Embryonic facial prominence (tissue), 1 donor: ENCODE data around the gene DNAJC9.

Experiments used
- DNase-seq: peaks from one replicate; pipeline ENCODE4 v3.0.0-alpha.2; 2016; ENCODE audit errors: extremely low spot score

The DNAJC9 gene

DNA sequence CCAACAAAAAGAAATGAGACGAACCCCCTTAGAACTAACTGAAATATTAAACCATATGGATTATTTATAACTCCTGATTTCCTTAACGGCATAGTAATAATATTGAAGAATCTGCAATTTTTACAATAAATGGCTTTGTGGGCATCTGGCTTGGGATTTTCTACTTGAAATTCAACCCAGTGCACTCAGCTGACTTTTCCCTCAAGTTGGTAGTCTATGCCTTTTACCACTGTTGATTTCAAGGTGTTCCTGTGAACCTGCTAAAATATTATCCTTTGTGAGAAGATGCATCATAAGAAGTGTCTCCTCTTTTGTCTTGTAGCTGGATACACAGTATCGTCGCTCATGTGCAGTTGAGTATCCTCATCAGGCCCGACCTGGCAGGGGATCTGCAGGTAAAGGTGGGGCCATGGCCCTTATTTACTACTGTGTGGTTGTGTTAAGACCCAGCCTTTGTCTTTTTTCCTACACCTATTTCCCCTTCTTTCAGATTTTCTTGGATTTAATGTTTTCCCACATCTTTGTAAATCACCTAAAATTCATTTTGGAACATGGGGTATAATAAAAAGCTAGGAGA lies 8.0 kb downstream of the DNAJC9 start:
- DNase-seq = no peak

DNA sequence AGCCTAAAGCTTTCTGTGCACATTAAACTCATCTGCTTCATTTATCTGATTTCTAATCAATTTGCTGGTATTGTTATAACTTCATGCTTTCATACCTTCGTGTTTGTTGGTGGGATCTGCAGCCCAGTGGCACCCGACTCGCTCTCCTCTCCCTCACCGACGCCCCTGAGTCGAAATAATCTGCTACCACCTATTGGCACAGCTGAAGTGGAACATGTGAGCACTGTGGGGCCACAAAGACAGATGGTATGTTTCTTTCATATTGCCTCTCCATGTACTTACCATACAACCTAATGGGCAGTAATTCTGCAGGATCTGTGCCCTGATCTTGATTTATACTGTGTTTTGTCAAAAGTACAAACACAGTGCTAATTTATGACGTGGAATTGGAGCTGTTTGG lies 12.4 kb downstream of the DNAJC9 start:
- DNase-seq = no peak

DNA sequence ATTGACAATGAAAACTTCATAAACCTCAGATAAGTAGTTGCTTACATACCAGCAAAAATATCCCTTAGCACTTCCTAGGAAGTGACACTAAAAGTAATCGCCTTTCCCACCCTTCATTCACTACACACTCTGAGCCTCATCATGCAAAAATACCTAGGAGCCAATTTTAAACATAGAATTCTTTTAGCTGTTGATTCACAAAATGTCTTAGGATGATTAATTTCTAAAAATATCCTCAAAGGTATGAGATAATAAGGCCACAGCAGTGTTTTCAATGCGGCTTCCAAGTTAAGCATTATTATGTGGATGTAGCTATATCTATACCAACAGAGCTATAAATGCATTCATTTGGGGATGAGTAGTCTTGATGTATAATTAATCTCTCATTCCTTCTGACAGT lies 13.2 kb downstream of the DNAJC9 start:
- no peak for DNase-seq

DNA sequence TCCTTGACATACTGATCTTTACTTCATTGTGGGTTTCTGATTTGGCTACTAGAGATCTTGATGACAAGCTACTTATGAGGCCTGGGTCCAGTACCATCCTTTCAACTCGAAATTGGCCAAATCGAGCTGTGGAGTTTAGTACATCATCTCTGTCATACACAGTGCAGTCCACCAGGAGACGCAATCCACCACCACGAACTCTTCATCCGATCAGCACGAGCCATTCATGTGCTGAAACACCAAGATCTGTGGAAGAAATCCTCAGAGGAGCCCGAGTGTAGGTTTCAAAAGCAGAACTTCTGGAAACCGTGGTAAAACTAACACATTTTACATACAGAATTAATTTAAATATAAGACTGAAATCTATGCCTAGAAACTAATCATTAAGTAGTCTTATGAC lies 14.2 kb downstream of the DNAJC9 start:
- no peak for DNase-seq

DNA sequence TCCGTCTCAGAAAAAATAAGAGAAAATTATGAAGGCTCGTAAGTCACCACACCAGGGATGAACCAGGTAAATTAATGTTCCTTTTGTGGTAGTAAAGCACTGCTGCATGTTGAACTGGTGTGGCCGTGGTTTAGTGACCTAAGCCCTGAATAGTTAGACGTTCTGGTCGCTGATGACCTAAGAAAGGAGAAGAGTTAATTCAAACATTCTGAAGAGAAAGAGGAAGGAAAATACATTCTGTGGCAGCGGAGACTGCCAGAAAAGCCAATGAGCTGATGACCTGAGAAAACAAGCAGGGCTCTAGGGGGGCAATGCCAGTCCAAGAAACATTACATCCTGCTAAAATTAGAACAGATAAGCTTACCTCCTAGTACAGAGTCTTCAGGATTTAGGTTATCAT lies 17.5 kb downstream of the DNAJC9 start:
- no peak for DNase-seq

DNA sequence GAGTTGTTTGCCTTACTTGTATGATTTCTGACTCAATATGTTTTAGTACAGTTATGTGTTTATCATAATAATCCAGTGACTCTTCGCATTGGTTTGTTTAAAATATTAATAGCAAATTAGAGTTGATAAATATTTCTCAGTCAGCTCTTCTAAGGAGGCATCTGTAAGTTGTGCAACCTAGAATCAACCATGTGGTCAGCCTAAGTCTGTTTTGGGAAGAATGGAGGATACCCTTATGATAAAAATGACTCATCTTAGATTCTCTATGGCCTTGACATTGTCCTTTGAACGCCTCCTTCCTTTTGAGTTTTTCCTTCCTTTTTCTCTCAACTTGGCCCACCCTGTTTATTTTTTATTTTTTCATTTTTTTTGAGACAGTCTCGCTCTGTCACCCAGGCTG lies 18.8 kb downstream of the DNAJC9 start:
- DNase-seq = no peak

DNA sequence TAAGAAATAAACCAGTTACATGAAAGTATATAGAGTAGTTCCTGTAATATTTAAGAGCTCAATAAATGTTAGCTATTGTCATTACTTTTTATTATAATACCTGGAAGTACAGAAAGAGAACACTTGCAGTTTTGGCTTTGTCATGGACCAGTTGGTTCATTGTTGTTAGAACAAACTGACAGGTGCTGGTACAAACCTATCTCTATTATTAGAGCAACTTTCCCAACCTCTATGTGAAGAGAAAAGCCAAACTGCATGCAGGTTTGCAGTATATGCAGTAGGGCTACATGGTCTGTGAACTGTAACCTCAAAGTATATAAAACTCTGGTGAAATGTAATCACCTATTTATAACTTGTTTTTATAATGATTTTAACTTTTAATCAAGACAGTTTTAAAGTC lies 20.4 kb downstream of the DNAJC9 start:
- no peak for DNase-seq

DNA sequence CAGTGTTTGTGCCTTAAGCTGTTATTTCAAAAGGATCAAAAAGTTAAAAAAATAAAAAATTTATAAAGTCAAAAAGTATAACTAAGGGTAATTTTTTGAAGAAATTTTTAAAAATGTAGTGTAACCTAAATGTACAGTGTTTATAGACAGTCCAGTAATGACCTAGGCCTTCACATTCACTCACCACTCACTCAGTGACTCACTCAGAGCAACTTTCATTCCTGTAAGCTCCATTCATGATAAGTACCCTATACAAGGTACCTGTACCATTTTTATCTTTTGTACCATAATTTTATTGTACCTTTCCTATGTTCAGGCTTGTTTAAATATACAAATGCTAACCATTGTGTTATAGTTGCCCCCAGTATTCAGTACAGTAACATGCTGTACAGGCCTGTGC lies 21.5 kb downstream of the DNAJC9 start:
- DNase-seq = no peak

DNA sequence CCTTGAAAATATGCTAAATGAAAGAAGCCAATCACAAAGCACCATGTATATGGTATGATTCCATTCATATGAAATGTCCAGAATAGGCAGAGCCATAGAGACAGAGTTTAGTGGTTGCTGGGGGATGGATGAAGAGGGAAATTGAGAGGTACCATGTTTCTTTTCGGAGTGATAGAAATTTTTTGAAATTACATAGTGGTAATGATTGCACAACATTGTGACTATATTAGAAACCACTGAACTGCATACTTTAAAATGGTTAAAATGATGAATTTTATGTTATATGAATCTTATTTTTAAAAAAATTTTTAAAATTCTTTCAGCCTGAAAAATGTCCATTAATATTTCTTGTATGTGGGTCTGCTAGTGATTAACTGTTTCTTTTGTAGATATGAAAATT lies 26.1 kb downstream of the DNAJC9 start:
- no peak for DNase-seq

DNA sequence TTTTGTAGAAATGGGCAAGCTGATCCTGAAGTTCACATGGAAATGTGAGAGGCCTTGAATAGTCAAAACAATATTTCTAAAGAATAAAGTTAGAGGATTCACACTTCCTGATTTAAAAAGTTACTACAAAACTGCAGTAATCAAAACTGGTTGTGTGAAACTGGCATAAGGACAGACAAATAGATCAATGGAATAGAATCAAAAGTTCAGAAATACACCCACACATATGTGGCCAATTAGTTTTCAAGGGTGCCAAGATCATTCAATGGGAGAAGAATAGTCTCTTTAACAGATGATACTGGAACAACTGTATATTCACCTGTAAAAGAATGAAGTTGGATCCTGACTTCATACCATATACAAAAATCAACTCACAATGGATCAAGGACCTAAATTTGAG lies 27.7 kb downstream of the DNAJC9 start:
- no peak for DNase-seq

DNA sequence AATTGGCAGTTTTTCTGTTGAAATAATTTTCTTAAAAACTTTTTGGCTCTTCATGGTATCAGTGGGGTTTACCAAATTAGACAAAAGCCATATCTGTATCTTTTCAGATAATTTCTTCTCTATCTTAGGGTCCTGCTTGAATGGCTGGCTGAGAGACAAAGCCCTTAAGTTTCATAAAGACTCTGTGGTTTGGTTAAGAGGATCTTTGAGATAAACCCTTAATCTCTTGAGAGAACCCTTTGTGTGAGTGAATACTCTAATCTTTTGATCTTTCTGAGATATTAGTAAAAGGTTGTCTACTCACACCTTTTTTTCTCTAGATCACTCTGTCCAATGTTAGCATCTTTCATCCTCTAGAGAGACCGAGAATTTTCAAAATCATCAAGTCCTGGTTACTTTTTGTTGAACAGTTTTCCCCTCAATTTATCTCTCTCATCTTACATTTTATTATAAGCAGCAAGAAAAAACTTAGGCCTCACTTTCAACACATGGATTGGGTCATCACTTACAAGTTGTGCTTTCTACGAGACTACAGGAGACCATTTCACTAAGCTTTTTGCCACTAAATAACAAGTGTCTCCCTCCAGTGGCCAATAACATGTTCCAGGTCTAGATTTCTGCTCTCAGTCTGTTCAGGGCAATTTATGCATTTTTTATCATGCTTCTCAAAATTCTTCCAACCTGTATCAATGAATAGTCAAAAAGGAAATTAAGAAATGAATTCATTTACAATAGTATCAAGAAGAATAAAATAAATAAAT lies 28.4 kb downstream of the DNAJC9 start:
- DNase-seq = no peak

DNA sequence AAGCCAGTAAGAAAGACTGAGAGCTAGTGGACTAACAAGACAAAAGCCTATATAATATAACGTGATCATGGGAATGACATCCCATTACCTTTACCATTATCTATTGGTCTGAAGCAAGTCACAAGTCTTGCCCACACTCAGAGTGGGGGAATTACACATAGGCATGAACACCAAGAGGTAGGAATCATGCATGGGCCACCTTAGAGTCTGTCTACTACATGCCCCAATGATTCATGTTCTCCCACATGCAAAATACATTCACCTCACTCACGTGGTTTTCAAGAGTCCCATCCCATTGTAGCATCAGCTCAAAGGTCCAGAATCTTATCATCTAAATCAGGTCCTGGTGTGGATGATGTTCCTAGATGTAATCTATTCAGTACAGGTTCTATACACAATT lies 29.4 kb downstream of the DNAJC9 start:
- DNase-seq = no peak

DNA sequence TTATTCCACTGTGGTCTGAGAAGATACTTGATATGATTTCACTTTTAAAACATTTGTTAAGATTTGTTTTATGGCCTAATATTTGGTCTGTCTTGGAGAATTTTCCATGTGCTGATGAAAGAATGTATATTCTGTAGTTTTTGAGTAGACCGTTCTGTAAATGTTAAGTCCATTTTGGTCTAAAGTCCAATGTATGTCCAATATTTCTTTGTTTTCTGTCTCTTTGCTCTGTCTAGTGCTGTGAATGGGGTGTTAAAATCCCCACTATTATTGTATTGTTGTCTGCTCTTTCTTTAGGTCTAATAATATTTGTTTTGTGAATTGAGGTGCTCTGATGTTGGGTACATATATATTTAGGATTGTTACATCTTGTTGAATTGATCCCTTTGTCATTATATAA lies 31.3 kb downstream of the DNAJC9 start:
- no peak for DNase-seq

DNA sequence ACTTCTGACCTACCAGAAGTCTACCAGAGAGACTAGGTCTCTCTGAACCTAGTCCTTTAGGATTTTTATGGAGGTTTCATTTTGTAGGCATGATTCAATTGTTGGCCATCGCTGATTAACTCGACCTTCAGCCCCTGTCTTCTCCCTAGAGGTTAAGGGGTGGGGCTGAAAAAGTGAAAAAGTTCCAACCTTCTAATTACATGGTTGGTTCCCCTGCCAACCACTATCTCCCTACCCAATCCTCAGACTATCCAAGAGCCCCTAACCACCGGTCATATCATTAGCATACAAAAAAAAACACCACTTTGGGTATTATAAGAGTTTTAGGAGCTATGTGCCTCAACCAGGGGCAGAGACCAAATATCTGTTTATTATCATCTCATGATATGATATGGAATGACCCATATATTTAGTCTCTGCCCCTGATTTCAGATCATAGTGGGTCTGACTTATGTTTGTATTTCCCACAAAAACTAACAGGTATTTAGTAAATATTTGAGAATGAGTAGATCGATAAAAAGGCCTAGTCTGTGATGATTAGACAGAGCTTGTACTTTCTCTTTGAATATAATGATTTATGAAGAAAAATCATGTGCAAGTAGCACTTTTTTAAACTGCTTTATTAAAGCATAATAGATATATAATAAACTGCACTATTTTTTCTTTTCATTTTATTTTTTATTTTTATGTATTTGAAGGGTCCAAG lies 35.8 kb downstream of the DNAJC9 start:
- DNase-seq = no peak

DNA sequence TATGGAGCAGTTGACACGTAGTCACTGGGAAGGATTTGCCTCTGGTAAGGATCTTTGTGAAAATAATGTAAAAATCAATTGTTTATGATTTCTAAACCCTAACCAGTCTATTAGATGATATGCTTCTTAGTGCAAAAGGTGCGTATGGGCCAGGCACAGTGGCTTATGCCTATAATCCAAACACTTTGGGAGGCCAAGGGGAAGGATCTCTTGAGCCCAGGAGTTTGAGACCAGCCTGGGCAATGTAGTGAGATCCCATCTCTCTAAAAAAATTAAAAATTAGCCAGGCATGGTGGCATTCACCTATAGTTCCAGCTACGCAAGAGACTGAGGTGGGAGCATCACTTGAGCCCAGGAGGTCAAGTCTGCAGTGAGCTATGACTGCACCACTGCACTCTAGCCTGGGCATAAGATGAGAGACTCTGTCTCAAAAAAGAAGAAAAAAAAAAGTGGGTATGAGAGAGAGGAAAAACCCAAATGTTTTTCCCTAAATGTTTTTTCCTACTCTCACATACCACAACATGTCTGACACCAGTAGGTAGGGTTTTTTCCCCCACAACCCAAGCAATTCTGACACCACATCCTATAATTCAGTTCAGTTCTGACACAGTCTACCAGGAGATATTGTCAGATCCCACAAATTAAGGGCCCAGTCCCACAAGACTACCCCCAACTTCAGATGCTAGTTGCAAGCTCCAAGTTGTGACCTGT lies 36.5 kb downstream of the DNAJC9 start:
- no peak for DNase-seq

DNA sequence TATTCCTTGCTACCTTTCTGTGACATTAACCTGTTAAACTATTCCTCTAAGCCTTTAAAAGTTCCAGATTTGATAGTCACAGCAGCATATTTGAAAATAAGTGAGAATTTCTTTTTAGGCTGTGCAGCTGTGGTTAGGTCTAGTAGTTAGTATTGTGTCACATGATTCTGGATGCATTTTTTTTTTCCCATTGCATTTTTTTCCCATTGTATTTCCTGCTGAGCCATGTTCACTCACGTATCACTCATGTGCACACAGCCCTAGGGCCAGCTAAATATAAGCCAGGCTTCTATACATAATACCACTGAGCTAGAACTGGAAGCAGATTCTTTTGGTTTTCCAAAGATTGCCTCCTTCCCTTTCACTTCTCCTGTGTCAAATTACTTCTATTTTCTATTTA lies 37.4 kb downstream of the DNAJC9 start:
- no peak for DNase-seq

DNA sequence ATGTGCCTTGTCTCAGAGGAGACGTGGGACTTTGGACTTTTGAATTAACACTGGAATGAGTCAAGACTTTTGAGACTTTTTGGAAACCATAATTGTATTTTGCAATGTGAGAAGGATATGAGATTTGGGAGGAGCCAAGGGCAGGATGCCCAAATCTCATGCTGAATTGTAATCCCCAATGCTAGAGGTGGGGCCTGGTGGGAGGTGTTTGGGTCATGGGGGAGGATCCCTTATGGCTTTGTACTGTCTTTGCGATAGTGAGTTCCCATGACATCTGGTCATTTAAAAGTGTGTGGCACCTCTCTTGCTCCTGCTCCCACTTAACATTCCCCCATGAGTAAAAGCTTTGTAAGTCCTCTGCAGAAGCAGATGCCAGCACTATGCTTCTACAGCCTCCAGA lies 39.2 kb downstream of the DNAJC9 start:
- no peak for DNase-seq

DNA sequence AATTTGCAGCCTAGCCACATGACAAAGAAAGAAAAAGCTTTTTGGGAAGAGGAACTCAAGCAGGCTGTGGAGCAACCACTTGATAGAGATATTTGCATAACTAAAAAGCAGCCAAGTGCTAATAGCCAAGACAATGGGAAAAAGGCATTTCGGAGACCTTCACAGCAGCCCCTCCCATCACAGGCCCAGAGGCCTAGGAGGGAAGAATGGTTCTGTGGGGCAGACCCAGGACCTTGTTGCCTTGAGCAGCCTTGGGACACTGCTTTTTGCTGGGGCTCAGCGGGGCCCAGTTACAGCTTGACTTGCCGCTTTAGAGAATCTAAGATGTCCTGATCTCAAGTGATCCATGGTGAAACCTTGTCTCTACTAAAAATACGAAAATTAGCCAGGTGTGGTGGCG lies 40.7 kb downstream of the DNAJC9 start:
- no peak for DNase-seq

DNA sequence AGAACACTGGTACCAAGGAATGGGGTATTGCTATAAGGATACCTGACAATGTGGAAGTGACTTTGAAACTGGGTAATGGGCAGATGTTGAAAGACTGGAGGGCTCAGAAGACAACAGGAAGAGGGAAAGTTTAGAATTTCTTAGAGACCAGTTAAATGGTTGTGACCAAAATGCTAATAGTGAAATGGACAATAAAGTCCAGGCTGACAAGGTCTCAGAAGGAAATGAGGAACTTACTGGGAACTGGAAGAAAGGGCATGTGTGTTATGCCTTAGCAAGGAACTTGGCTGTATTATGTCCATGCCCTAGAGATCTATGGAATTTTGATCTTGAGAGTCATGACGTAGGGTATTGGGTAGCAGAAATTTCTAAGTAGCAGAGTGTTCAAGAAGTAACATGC lies 41.2 kb downstream of the DNAJC9 start:
- no peak for DNase-seq

DNA sequence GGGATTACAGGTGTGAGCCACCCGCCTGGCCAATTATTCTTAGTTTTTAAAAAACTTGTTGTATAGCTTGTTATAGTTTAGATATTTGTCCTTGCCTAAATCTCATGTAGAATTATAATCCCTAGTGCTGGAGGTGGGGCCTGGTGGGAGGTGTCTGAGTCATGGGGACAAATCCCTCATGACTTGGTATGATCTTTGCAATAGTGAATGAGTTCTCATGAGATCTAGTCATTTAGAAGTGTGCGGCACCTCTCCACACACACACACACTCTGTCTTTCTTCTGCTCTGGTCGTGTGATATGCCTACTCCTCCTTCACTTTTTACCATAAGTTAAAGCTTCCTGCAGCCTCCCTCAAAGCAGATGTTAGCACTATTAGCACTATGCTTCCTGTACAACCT lies 42.0 kb downstream of the DNAJC9 start:
- DNase-seq = no peak
